Keratinocyte (primary cell): ENCODE measurements around the gene ATP11A. TPM values are rescaled to one million over a fixed set of nuclear protein-coding genes. Genes with fewer than 3 reads are reported as not detected.

Experiments used
- DNase-seq: peaks from one replicate; pipeline ENCODE4 v3.0.0-alpha.2; 2011; ENCODE audit warnings: low read depth, missing footprints, low spot score
- FAIRE-seq: peaks from 2 replicates; lab custom pipeline; 2011; peaks lifted over from hg19 to GRCh38; lab: Jason Lieb, UNC
- H2AFZ ChIP-seq: 2 replicates; pipeline ENCODE4 v1.6.0; 2012; ENCODE audit warnings: low read length, control low read depth, inconsistent platforms; ENCODE audit not compliant: control insufficient read depth
- H3K27ac ChIP-seq: 2 replicates; pipeline ENCODE4 v1.5.1; 2011; ENCODE audit warnings: low read length; ENCODE audit not compliant: control insufficient read depth, insufficient read depth
- H3K27me3 ChIP-seq: 3 replicates; pipeline ENCODE4 v1.6.0; 2011; ENCODE audit warnings: low read length; ENCODE audit not compliant: control insufficient read depth, insufficient read depth; ENCODE audit errors: extremely low read depth
- H3K36me3 ChIP-seq, 2 experiments: 2 replicates in 1 of 2; 3 replicates in 1 of 2; pipeline ENCODE4 v1.5.1; 2011; ENCODE audit warnings: low read length in 2 of 2, mild to moderate bottlenecking in 1 of 2; ENCODE audit not compliant: control insufficient read depth in 2 of 2, insufficient read depth in 2 of 2; ENCODE audit errors: extremely low read depth in 1 of 2
- H3K4me1 ChIP-seq: 3 replicates; pipeline ENCODE4 v1.5.1; 2011; ENCODE audit warnings: low read length; ENCODE audit not compliant: control insufficient read depth, insufficient read depth; ENCODE audit errors: extremely low read depth
- H3K4me2 ChIP-seq: 3 replicates; pipeline ENCODE4 v1.6.0; 2011; ENCODE audit warnings: low read depth, low read length; ENCODE audit not compliant: control insufficient read depth, insufficient read depth; ENCODE audit errors: extremely low read depth
- H3K4me3 ChIP-seq, 3 experiments: fragments of 200-600 bp in 1 of 3; sonication (generic) in 1 of 3; 2 replicates in 2 of 3; 3 replicates in 1 of 3; pipeline ENCODE4 v1.5.1; 2011 to 2016; ENCODE audit warnings: low read length in 3 of 3, mild to moderate bottlenecking in 3 of 3, control low read depth in 2 of 3, inconsistent platforms in 1 of 3, low read depth in 1 of 3, mixed read lengths in 1 of 3, mixed run types in 1 of 3, moderate library complexity in 1 of 3; ENCODE audit not compliant: control insufficient read depth in 2 of 3, insufficient read depth in 2 of 3; ENCODE audit errors: extremely low read depth in 1 of 3
- H3K79me2 ChIP-seq: 2 replicates; pipeline ENCODE4 v1.6.0; 2012; ENCODE audit warnings: low read length; ENCODE audit not compliant: control insufficient read depth, insufficient read depth
- H3K9ac ChIP-seq: 3 replicates; pipeline ENCODE4 v1.6.0; 2011; ENCODE audit warnings: low read length; ENCODE audit not compliant: control insufficient read depth, insufficient read depth; ENCODE audit errors: extremely low read depth
- H3K9me1 ChIP-seq: 3 replicates; pipeline ENCODE4 v1.6.0; 2011; ENCODE audit warnings: low read length; ENCODE audit not compliant: control insufficient read depth, insufficient read depth; ENCODE audit errors: extremely low read depth
- H3K9me3 ChIP-seq: 2 replicates; pipeline ENCODE4 v1.5.1; 2012; ENCODE audit warnings: low read depth, low read length; ENCODE audit not compliant: control insufficient read depth
- H4K20me1 ChIP-seq: 3 replicates; pipeline ENCODE4 v1.6.0; 2011; ENCODE audit warnings: low read length; ENCODE audit not compliant: control insufficient read depth, insufficient read depth; ENCODE audit errors: extremely low read depth
- EZH2 ChIP-seq: IDR thresholded peaks from one replicate; pipeline ENCODE4 v1.6.1; 2012; ENCODE audit warnings: inconsistent platforms, mild to moderate bottlenecking, low read length, moderate library complexity
- dilution Hi-C: fragments of 300-500 bp; cut with MboI; formaldehyde crosslinking; loops from one replicate; pipeline ENCODE4 v1.7.0; 2020; ENCODE audit warnings: low sequenced_read_pairs; ENCODE audit not compliant: extremely low pct_ligation_motif_present
- polyA plus RNA-seq, 5 experiments: library from polyadenylated mRNA; depleted of rRNA in 3 of 5; stranded (reverse) in 3 of 5; stranded (forward) in 1 of 5; unstranded in 1 of 5; fragments of >200 nt; gene quantifications; 1 replicate in 1 of 5; 2 replicates in 3 of 5; 3 replicates in 1 of 5; pipeline versions ENCODE4 v1.2.1 to v1.2.3, GENCODE V29; 2011 to 2012; ENCODE audit warnings: missing spikeins in 2 of 5, low read depth in 1 of 5, low replicate concordance in 1 of 5
- TF ChIP-seq, protein P1 (sequence below), 3 experiments: IDR thresholded peaks in 1 of 3; conservative IDR thresholded peaks in 1 of 3; optimal IDR thresholded peaks in 1 of 3; 2 replicates in 2 of 3; 3 replicates in 1 of 3; pipeline versions ENCODE3 to v1.5.1; 2011; ENCODE audit warnings: low read length in 3 of 3, mild to moderate bottlenecking in 3 of 3, moderate library complexity in 2 of 3, control low read depth in 1 of 3, inconsistent platforms in 1 of 3; ENCODE audit not compliant: insufficient read depth in 2 of 3; ENCODE audit errors: extremely low read depth in 1 of 3

ATP11A gene
- polyA plus RNA-seq, 1 donor (not counting 4 experiments of a cell fraction or from before 2014, with no cell fraction given) = 4.3 TPM

DNA sequence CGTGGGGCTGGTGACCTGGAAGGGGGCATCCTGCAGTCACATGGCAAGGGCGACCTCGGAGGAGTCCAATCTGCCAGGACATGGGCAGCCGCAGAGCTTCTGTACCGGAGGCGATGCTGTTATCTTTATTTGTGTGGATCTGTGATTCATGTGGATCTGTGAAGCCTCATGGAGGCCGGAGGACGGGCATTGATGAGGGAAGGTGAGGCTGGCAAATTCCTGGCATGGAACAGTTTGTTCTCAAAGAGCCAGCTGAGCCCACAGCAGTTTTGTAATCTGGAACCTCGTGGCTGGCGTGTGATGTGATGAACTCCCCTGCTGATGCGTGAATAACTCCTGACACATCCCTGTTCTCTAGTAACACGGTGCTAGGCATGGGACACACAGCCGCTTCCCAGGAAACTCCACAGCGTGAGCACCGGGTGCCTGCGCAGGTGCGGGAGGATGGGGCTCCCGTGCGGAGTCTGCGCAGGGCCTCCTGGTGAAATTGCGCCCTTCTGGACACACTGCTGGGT lies 40.4 kb downstream of the ATP11A start:
- Histone ChIP-seq H3K27ac (no peak overlapping the region), H3K4me1 (peaks cover 7% of the 10 kb centered on the region), H3K4me3 (no peak overlapping the region), H3K4me2 (no peak overlapping the region), H2AFZ (no peak overlapping the region), H4K20me1 (peaks cover 11% of the 10 kb centered on the region), H3K36me3 (no peaks in the 10 kb centered on the region), H3K9me1 (peaks cover 4% of the 10 kb centered on the region), H3K9me3 (no peaks in the 10 kb centered on the region), H3K79me2 (peaks cover 21% of the 10 kb centered on the region), H3K27me3 (no peaks in the 10 kb centered on the region), H3K9ac (no peak overlapping the region)
- FAIRE-seq (no peak), DNase-seq (no peak)
- TF ChIP-seq, protein P1, sequence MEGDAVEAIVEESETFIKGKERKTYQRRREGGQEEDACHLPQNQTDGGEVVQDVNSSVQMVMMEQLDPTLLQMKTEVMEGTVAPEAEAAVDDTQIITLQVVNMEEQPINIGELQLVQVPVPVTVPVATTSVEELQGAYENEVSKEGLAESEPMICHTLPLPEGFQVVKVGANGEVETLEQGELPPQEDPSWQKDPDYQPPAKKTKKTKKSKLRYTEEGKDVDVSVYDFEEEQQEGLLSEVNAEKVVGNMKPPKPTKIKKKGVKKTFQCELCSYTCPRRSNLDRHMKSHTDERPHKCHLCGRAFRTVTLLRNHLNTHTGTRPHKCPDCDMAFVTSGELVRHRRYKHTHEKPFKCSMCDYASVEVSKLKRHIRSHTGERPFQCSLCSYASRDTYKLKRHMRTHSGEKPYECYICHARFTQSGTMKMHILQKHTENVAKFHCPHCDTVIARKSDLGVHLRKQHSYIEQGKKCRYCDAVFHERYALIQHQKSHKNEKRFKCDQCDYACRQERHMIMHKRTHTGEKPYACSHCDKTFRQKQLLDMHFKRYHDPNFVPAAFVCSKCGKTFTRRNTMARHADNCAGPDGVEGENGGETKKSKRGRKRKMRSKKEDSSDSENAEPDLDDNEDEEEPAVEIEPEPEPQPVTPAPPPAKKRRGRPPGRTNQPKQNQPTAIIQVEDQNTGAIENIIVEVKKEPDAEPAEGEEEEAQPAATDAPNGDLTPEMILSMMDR (optimal IDR thresholded peaks at IDR 0.05 in 1 of 3, IDR thresholded peaks at IDR 0.05 in 1 of 3, conservative IDR thresholded peaks at IDR 0.05 in 1 of 3; ENCODE audit: extremely low read depth in 1 of 3, insufficient read depth in 2 of 3, low read length in 3 of 3) = no peak
- no peak for TF ChIP-seq EZH2
- dilution Hi-C loops = no loop called here

DNA sequence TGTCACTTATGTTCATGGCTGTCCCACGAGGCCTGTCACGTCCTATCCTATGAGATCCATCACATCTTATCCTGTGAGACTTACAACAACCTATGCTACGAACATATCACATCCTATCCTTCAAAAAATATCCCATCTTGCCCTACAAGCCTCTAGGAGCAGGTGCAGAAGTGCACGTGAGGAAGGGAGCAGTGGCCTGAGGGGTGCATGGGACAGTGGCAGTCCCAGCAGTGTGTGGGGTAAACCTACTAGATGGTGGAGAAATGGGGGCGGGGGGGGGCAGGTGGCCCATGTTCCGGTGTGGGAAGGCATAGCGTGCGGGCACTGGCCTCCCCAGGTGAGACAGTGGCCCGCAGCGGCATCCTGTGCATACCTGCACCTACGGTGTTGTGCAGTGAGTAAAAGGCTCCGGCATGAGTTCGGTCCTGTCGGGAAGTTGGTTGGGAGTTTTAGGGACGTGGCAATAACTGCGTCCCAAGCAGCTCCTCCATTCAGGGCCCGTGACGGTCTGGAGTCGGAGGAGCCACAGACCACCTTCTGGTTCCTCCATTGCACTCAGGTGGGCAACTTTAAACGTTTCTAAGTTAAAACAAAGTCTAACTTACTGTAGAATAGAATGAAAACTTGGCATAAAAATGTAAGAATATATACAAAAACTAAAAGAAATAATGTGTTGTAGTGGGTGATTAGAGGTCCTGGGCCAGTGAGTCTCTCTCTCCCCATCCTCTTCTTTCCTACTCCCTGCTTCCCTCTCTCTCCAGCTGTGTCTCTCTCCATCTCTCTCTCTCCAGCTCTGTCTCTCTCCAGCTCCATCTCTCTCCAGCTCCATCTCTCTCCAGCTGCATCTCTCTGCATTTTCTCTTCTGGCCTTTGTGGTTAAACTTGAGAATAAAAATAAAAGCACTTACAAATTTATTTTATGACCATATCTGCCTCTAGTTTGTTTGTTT lies 42.1 kb downstream of the ATP11A start:
- Histone ChIP-seq H3K9me3 (no peaks in the 10 kb centered on the region), H3K4me3 (no peak overlapping the region), H2AFZ (no peak overlapping the region), H3K79me2 (peaks cover 17% of the 10 kb centered on the region), H3K4me1 (no peaks in the 10 kb centered on the region), H3K36me3 (no peaks in the 10 kb centered on the region), H3K27ac (no peak overlapping the region), H3K27me3 (no peaks in the 10 kb centered on the region), H3K4me2 (no peak overlapping the region), H3K9ac (no peak overlapping the region), H4K20me1 (peaks cover 3% of the 10 kb centered on the region), H3K9me1 (no peaks in the 10 kb centered on the region)
- FAIRE-seq (no peak), DNase-seq (no peak)
- TF ChIP-seq, protein P1 (optimal IDR thresholded peaks at IDR 0.05 in 1 of 3, IDR thresholded peaks at IDR 0.05 in 1 of 3, conservative IDR thresholded peaks at IDR 0.05 in 1 of 3; ENCODE audit: extremely low read depth in 1 of 3, insufficient read depth in 2 of 3, low read length in 3 of 3) = no peak
- no peak for TF ChIP-seq EZH2
- dilution Hi-C loops = no loop called here
